Activated naive CD4-positive, alpha-beta T cell treated with anti-CD3 and anti-CD28 coated beads, Interleukin-2, amount 50 U/mL, for 24 hours (primary cell): Measurements from ENCODE around the gene ADRM1.

Experiments used
- H3K27ac Mint-ChIP-seq: one replicate; pipeline ENCODE4 v1.8.0; 2021; ENCODE audit warnings: mild to moderate bottlenecking, mixed read lengths
- H3K27me3 Mint-ChIP-seq: one replicate; pipeline ENCODE4 v1.8.0; 2021; ENCODE audit warnings: mixed read lengths
- H3K36me3 Mint-ChIP-seq: one replicate; pipeline ENCODE4 v1.8.0; 2021; ENCODE audit warnings: mixed read lengths
- H3K4me1 Mint-ChIP-seq: one replicate; pipeline ENCODE4 v1.8.0; 2021; ENCODE audit warnings: mixed read lengths
- H3K4me3 Mint-ChIP-seq: one replicate; pipeline ENCODE4 v1.8.0; 2021; ENCODE audit warnings: mild to moderate bottlenecking, mixed read lengths
- H3K9me3 Mint-ChIP-seq: one replicate; pipeline ENCODE4 v1.8.0; 2021; ENCODE audit warnings: mixed read lengths

Gene ADRM1

DNA sequence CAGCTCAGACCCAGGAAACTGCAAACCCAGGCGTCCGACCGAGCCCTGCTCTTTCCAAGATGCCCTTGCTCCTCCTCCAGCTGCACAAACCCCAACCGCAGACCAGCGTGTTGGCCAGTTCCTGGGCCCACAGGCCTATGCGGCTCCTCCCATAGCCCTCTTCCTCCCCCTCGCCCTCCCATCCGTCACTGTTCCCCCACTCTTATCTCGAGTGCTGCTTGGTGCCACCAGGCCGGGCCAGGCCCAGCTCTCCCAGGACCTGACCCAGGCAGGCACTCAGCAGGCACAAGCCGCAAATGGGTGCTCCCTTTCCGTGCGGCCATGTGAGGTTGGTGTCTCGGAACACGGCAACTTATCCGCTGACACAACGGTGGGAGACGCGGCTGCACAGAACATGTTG, 28.6 kb downstream of the ADRM1 start:
- Mint-ChIP-seq H3K4me1 (no peaks in the 10 kb centered on the region), H3K27me3 (no peaks in the 10 kb centered on the region), H3K36me3 (no peaks in the 10 kb centered on the region), H3K4me3 (no peak overlapping the region), H3K27ac (no peak overlapping the region), H3K9me3 (no peaks in the 10 kb centered on the region)

DNA sequence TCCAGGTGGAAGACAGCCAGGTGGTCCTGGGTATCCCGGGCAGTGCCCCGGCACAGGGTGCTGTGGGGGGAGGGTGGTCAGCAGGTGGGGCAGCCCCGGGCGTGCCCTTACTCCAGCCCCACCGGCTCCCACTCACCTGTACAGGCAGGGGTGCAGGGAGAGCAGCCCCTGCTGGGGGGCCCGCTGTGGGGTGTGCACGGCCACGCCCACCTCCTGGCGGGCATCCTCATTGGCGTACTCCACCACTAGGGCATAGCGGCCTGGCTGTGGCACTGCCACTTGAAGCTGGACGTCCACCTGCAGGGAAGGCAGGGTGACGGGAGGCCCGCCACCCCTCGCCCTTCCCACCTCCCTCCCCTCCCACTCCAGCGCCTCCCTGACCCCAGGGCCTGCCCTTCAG, 29.6 kb downstream of the ADRM1 start:
- Mint-ChIP-seq H3K27ac (no peak overlapping the region), H3K36me3 (no peaks in the 10 kb centered on the region), H3K4me3 (no peak overlapping the region), H3K4me1 (no peaks in the 10 kb centered on the region), H3K27me3 (peaks cover 2% of the 10 kb centered on the region), H3K9me3 (no peaks in the 10 kb centered on the region)

DNA sequence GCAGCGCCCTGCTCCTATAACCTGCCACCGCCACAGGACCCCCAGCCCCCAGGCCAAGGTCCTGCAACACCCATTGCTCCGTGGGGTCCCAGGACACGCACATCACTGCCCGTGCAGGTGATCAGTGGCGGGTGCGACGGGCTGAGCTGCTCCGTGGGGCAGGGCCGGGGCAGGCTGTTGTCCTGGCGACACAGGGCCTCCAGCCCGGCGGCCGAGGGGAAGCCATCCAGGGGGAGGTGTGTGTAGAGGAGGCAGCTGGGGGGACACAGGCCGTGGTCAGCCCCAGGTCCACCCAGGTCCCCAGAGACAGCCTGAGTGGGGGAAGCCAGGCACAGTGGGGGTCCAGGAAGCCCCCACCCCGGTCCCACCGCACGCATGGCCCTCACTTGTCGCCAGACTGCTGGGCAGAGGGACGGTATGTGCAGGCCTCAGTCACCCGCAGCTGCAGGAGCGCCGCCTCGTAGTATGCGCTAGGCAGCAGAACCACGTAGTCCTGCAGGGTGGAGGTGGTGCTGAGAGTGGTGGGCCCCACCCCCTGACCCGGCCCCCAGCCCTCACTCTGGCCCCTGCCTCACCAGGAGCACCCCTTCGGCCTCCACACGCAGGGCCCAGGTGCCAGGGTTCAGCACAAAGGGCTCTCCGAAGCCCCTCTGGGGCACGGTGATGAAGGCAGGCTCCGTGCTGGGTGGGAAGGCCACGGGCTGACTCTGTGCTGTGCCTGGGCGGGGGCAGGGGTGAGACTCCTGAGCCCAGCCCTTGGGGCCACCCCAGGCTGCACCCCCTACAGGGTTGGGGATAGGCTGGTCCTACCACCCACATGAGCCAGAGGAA, 30.4 kb downstream of the ADRM1 start:
- Mint-ChIP-seq H3K27me3 (peaks cover 2% of the 10 kb centered on the region), H3K4me3 (no peak overlapping the region), H3K4me1 (no peaks in the 10 kb centered on the region), H3K36me3 (no peaks in the 10 kb centered on the region), H3K27ac (no peak overlapping the region), H3K9me3 (no peaks in the 10 kb centered on the region)

DNA sequence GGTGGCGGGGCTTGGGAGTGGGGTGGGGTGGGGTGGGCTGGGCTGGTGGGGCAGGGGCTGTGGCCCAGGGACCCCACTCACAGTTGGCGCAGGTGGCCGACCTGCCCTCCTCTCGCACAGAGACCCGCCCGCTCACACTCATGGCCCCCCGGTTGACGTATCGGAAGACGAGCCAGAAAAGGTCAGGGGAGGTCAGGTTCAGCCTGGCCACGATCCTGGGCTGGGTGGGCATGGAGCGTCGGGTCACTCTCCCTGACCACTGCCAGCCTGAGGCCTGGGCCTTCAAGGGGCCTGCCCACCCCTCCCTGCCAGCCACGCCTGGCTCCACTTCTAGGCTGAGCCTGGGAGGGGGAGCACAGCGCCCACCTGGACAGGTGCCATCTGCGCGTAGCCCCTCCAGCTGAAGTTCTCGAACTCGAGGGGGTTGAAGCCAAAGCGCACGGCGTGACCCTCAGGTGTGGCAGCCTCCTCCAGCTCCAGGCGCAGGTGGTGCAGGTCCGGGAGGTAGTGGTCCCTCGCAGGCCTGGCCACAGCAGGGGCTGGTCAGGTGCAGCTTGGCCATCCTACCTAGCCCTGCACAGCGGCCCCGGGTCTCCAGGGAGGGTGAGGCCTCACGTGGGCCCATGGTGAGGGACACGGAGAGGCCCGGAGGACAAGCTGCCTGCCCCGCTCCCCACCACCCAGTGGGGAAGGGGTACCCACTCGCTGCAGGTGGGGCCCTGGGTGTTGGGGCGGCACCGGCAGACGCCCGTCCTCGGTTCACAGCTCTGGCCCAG, 31.2 kb downstream of the ADRM1 start:
- Mint-ChIP-seq H3K4me1 (no peaks in the 10 kb centered on the region), H3K36me3 (no peaks in the 10 kb centered on the region), H3K4me3 (no peak overlapping the region), H3K27me3 (peaks cover 2% of the 10 kb centered on the region), H3K27ac (no peak overlapping the region), H3K9me3 (no peaks in the 10 kb centered on the region)

DNA sequence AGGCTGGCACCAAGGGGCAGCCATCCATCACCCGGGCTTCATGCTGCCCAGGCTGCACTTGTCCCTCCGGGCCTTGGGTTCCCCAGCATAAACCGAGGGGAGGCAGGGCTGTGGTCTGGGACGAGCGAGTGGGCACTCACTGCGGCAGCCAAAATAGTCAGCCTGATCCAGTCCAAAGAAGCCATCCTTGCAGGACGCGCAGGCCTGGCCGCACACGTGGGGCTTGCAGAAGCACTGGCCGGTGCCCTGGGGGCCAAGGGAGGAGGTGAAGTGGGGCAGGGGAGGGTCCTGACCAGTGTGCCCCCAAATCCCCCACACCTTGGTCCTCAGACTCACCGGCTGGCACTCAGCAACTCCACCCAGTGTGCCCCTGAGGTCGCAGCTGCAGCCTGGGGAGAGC, 32.1 kb downstream of the ADRM1 start:
- Mint-ChIP-seq H3K4me3 (no peak overlapping the region), H3K27ac (no peak overlapping the region), H3K27me3 (peaks cover 5% of the 10 kb centered on the region), H3K36me3 (no peaks in the 10 kb centered on the region), H3K4me1 (no peaks in the 10 kb centered on the region), H3K9me3 (no peaks in the 10 kb centered on the region)

DNA sequence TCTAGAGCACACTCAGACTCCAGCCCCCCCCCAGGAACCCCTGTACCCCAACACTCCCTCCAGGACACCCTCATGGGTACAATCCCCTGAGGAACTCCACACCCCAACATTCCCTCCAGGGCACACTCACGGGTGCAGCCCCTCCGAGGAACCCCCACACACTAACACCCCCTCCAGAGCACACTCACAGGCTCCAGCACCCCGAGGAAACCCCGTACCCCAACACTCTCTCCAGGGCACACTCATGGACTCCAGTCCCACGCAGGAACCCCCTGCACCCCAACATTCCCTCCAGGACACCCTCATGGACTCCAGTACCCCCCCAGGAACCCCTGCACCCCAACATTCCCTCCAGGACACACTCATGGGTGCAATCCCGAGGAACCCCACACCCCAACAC, 32.7 kb downstream of the ADRM1 start:
- Mint-ChIP-seq H3K4me1 (no peaks in the 10 kb centered on the region), H3K9me3 (no peaks in the 10 kb centered on the region), H3K36me3 (no peaks in the 10 kb centered on the region), H3K4me3 (no peak overlapping the region), H3K27me3 (peaks cover 5% of the 10 kb centered on the region), H3K27ac (no peak overlapping the region)

DNA sequence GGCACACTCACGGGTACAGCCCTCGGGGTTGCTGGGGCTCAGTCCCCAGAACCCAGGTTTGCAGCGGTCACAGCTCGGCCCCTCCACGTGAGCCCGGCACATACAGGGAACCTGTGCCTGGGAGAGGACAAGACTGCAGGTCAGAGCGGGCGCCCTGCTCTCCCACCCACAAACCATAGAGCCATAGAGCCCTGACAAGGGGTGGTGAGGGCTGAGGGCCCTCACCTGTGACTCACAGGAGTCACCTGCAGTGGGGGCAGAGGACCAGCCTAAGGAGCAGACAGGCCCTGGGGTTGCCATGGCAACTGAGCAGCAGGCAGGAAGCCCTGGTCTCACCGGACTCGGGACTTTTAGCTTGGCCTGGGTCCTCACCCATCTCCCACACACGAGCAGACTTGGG, 33.5 kb downstream of the ADRM1 start:
- H3K27ac Mint-ChIP-seq: no peak overlapping the region
- no peaks in the 10 kb centered on the region for H3K36me3 Mint-ChIP-seq
- no peaks in the 10 kb centered on the region for H3K4me1 Mint-ChIP-seq
- H3K27me3 Mint-ChIP-seq: peaks cover 5% of the 10 kb centered on the region
- H3K4me3 Mint-ChIP-seq: no peak overlapping the region
- no peaks in the 10 kb centered on the region for H3K9me3 Mint-ChIP-seq

DNA sequence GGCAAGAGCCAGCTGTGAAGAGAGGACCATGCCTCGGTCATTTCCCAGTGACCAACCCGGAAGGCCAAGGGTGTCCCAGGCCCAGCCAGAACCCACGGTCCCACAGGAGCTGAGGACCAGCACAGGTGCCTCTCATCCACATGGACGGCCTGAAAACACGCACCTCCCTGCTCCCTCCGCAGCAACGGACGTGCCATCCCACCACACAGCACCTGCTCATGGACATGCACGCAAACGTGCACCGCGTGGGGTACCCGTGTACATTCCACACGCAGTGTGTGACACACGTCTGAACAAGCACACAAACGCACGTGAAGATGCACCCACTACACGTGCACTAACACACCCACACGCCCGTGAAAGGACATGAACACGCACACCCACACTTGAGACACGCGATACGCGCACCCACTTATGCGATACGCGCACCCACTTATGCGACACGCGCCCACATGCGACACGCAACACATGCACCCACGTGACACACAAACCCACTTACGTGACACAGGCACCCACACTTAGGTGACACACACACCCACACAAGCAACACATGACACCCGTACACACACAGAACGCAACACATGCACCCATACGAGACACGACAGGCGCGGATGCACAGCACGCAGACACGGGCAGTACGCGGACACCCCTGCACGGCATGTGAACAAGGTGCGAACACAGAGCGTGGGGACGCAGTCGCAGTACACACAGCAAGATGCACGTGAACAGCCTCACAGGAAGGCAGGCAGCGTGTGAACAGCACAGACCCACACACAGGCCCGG, 34.2 kb downstream of the ADRM1 start:
- Mint-ChIP-seq H3K36me3 (no peaks in the 10 kb centered on the region), H3K4me3 (no peak overlapping the region), H3K9me3 (no peaks in the 10 kb centered on the region), H3K4me1 (no peaks in the 10 kb centered on the region), H3K27me3 (peaks cover 5% of the 10 kb centered on the region), H3K27ac (no peak overlapping the region)

DNA sequence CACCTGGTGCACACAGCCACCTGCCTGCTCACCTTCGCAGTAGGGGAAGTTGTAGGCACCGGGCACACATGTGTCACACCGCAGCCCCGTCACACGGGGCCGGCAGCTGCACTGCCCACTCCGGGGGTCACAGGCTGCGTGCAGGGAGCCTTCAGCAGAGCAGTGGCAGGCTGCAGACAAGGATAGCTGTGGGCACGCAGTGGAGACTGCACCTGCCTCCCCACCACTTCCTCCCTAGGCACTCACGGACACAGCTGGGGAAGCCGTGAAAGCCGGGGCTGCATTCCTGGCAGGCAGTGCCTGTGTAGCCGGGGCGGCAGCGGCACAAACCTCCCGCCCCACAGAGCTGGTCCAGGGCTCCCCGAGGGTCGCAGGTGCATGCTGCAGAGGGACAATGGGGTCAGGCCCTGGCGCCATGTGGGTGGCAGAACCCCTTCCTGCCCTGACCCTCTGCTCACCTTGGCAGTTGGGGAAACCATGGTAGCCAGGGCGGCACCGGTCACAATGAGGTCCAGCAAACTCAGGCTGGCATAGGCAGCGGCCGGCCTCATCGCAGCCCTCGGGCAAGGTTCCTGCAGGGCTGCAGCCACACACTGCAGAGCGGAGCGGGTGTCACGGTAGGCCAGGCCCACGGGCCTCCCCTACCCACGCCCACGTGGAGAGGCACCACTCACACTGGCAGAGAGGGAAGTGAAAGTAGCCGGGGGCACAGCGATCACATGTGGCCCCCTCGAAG, 34.9 kb downstream of the ADRM1 start:
- Mint-ChIP-seq H3K4me1 (no peaks in the 10 kb centered on the region), H3K27me3 (peaks cover 5% of the 10 kb centered on the region), H3K27ac (no peak overlapping the region), H3K9me3 (no peaks in the 10 kb centered on the region), H3K4me3 (no peak overlapping the region), H3K36me3 (no peaks in the 10 kb centered on the region)

DNA sequence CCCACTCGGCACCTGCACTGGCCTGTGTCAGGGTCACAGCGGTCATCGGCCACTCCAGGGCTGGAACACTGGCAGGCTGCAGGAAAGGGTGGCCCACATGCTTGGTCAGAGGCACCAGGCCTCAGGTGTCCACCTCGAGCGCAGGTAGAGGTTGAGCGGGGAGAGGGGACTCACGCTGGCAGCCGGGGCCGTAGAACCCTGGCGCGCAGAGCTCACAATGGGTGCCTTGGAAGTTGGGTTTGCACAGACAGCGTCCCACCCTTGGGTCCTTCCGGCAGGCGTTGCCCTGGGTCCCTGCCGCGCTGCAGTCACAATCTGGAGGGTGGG, 35.5 kb downstream of the ADRM1 start:
- H3K27me3 Mint-ChIP-seq: peaks cover 5% of the 10 kb centered on the region
- H3K27ac Mint-ChIP-seq: no peak overlapping the region
- no peaks in the 10 kb centered on the region for H3K4me1 Mint-ChIP-seq

DNA sequence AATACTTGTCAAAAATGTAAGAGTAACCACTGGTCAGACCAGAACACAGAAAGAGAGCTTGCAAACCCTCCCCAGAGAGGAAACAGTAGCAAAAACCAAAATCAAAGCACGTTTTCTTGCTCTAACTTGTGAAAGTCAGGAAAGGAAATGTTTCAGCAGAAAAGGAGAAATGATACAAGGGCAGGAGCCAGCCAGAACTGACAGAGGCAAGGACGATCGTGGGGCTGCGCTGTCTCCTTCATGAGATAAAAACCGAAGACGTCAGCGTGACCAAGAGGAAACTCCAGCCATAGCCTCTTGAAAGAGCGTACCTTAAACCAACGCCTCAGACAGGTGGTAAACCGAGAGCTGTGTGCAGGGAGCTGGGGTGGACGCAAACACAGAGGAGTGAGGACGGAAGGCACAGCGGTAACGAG, 36.9 kb downstream of the ADRM1 start:
- H3K9me3 Mint-ChIP-seq: no peaks in the 10 kb centered on the region
- no peaks in the 10 kb centered on the region for H3K4me1 Mint-ChIP-seq
- no peak overlapping the region for H3K4me3 Mint-ChIP-seq
- no peak overlapping the region for H3K27ac Mint-ChIP-seq
- H3K36me3 Mint-ChIP-seq: no peaks in the 10 kb centered on the region
- H3K27me3 Mint-ChIP-seq: peaks cover 5% of the 10 kb centered on the region

More for the DNA sequence above, 35.5 kb downstream of the ADRM1 start:
- H3K36me3 Mint-ChIP-seq: no peaks in the 10 kb centered on the region
- H3K4me3 Mint-ChIP-seq: no peak overlapping the region
- no peaks in the 10 kb centered on the region for H3K9me3 Mint-ChIP-seq

DNA sequence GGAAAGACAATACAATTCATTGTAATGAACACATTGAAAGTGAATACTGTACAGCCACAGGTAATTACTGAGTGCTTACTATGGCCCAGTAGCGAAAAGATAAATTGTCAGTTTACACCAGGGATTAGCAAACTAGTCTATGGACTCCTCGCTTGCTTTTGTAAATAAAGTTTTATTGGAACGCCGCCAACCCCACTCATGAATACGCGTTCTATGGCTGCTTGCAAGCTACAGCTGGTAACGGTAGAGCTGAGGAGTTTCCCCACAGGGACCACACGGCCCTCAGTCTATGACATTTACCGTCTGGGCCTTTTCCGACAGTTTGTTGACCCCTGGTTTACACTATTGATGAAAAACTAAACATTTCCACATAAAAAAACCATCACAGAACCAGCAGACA, 40.1 kb downstream of the ADRM1 start:
- Mint-ChIP-seq H3K36me3 (no peaks in the 10 kb centered on the region), H3K4me3 (no peak overlapping the region), H3K27ac (no peak overlapping the region), H3K27me3 (peaks cover 2% of the 10 kb centered on the region), H3K9me3 (no peaks in the 10 kb centered on the region), H3K4me1 (no peaks in the 10 kb centered on the region)

DNA sequence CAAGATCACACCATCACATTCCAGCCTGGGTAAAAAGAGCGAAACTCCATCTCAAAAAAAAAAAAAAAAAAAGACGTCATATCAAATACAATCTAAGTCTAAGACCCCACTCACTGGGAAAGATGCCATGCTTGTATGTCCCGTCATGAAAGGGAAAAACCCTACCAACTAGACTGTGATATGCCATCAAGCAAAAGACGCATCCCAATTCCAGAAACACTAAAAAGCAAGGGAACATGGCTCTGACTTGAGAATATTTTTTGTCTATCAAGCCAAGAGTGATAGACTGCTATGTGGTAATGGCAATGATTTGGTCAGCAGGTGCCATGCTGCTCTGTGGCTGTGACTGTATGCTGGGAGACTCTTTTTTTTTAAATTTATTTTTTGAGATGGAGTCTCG, 41.3 kb downstream of the ADRM1 start:
- Mint-ChIP-seq H3K27me3 (peaks cover 2% of the 10 kb centered on the region), H3K4me1 (no peaks in the 10 kb centered on the region), H3K36me3 (peaks cover 2% of the 10 kb centered on the region), H3K27ac (no peak overlapping the region), H3K4me3 (no peak overlapping the region), H3K9me3 (no peaks in the 10 kb centered on the region)

DNA sequence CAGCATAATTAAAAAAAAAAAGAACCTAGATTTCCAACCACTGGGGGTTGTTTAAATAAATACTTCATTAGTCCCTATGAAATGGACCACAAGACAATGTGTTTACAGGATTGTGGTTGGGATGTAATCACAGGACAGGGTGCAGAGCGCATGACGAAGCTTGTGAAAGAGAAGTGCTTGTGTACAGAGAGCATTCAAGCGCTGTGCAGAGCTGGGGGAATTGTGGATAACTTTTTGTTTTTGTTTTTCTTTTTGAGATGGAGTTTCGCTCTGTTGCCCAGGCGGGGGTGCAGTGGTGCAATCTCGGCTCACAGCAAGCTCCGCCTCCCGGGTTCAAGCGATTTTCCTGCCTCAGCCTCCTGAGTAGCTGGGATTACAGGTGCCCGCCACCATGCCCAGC, 42.0 kb downstream of the ADRM1 start:
- Mint-ChIP-seq H3K9me3 (no peaks in the 10 kb centered on the region), H3K27ac (no peak overlapping the region), H3K27me3 (no peaks in the 10 kb centered on the region), H3K36me3 (peaks cover 5% of the 10 kb centered on the region), H3K4me1 (no peaks in the 10 kb centered on the region), H3K4me3 (no peak overlapping the region)

DNA sequence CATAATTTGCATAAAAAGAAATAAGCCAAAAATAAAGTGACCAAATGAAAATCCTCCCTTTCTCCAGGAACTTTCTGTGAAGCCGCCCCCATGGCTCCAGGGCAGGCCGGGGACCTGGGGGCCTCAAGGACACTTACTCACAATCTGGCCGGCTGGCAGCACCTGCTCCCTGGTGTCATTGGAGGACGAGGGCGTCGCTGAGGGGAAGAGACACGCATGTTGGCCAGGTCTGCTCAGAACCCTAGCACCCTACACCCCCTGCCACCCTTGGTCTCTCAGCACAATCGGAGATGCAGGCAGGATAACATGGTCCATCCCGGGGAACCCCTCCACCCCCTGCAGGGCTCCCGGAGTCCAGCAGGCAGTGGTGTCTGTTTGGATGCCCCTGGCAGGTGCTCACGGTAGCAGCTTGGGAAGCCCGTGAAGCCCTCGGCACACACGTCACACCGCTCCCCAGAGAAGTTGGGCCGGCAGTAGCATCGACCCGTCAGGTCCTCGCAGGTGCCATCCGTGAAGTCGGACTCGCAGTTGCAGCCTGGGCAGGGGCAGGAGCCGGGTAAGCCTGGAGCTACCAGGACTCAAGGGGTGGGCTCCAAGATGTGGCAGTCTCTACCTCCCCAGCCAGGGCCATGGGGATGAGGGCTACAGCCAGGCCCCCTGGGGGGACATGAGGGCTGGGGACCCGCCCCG, 43.0 kb downstream of the ADRM1 start:
- no peaks in the 10 kb centered on the region for H3K27me3 Mint-ChIP-seq
- H3K4me3 Mint-ChIP-seq: no peak overlapping the region
- H3K4me1 Mint-ChIP-seq: no peaks in the 10 kb centered on the region
- no peak overlapping the region for H3K27ac Mint-ChIP-seq
- peaks cover 5% of the 10 kb centered on the region for H3K36me3 Mint-ChIP-seq
- no peaks in the 10 kb centered on the region for H3K9me3 Mint-ChIP-seq
